ENCODE results near the gene DDX20.

The DDX20 gene

GRCh38 chr1:111751906-111752575 is 3.7 kb upstream of the DDX20 start:
- FAIRE-seq: no peak

- no peak for FAIRE-seq
Measured at GRCh38 chr1:111754984-111755330, 744 bp upstream of the DDX20 start.

GRCh38 chr1:111756124-111756513 is 418 bp downstream of the DDX20 start:
- FAIRE-seq: no peak

DNA sequence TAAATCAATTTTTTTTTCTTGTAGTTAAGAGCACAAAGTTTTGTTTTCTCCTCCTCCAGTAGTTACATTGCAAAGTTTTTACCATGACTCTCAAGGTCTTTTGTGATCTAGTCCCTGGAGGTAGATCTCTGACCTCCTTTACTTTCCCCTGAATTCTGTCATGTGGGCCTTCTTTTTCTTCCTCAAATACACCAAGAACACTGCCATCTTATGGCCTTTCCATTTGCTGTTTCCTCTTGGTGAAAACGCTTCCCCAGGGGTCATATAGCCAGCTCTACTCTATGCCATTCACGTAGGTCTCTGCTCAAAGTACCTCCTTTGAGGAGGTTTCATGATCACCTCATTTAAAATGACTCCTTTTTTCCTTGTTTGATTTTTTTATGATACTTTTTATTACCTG is 2.7 kb downstream of the DDX20 start:
- peak; percentile 15 for FAIRE-seq

- no peak for FAIRE-seq
Measured at GRCh38 chr1:111761717-111762116, 6.0 kb downstream of the DDX20 start.

DNA sequence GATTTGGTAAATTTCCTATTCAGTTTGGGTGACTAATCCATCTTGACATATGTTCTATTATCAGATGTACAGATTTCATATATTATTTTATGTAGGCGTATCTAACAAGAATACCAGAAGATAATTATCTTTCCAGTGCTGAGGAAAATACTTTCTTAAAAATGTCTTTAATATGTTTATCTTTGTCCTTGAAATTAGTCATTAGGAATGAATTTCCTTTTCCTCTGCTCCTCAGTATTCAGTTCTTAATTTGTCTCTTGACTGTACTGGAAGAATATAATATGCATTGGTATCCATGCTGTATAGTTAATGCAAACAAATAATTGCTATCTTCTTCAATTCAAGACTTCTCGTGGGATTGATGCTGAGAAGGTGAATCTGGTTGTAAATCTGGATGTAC is 6.6 kb downstream of the DDX20 start:
- FAIRE-seq: no peak

GRCh38 chr1:111768023-111768422 is 12.3 kb downstream of the DDX20 start:
- no peak for FAIRE-seq

DNA sequence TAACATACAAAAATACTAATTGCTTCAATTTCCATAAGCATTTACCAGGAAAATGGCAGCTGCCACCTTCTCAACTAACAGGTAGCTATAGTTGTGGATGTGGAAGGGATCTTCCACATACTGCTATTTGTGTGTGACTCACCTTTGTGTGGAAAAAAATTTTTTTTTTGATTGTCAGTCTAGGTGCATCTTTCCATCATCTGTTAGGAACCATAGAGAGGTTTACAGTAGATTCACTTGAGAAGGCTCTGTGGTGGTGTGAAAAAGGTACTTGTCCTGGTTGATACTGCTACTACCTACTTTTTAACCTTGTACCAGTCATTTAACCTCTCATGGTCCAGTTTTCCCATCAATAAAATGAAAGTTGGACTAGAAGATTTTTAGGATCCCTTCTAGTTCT is 12.9 kb downstream of the DDX20 start:
- peak; percentile 8 for FAIRE-seq

DNA sequence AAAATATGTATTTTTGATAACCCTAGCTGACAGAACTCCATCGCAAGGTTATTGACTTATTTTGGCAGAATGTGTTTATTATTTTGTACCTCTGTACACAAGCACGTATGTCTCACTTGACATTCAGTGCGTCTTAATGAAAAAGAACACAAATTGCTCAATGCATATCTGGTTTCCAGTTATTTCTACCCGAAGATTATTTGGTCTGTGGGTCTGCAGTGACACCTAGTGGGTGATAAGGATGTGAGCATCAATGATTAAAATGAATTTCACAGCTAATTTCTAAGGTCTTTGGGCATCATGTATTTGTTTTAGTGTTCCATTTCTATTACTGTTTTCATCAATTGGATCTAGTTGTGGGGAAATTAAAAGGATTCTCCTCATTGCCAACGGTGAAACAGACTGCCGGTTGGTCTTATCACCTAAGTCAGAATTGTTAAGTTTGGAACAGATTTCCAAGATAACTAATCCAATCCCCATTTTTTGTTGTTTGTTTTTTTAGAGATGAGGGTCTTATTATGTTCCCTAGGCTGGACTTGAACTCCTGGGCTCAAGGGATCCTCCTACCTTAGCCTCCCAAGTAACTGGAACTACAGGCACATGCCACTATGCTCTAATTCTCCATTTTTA is 13.9 kb downstream of the DDX20 start:
- peak; percentile 95 for FAIRE-seq

GRCh38 chr1:111770916-111771315 is 15.2 kb downstream of the DDX20 start:
- FAIRE-seq: no peak

- no peak for FAIRE-seq
Measured at GRCh38 chr1:111775966-111776365, 20.3 kb downstream of the DDX20 start.

DNA sequence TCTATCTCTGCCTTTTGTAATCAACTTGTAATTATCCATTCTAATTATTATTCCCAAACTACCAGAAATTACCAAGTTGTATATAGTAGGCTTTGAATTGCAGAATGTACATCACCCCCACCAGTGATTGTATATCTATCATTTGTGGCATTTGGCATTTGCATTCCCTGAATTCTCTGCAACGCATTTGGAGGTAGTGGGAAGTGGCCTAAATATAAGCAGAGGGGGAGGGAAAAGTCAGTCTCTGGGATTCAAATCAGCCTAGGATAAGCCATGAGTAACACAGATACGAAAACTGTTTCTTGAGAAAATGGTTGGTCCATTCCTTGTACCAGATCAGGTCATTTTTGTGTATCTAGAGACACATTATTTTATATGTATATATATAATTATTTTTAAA is 20.7 kb downstream of the DDX20 start:
- peak; percentile 60 for FAIRE-seq

DNA sequence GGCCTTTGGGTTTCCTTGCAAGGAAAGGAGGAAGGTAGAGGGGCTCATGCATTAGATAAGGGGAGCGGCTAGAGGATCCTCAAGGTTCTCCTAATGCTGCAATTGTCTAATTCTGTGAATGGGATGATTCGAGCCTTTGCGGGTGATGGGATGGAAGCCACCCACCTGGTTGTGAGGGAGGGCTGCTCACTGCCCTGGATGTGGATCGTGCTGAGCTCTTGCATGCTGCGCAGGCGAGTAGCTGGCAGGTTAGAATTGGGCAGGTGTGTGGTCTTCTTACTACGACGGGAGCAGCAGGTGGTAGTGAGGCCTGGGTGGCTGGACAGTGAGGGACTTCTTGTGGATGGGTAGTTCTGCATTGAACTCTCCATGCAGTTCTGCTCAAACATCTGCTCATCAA is 21.2 kb downstream of the DDX20 start:
- FAIRE-seq: no peak

- FAIRE-seq: no peak
Measured at GRCh38 chr1:111777301-111777700, 21.6 kb downstream of the DDX20 start.

DNA sequence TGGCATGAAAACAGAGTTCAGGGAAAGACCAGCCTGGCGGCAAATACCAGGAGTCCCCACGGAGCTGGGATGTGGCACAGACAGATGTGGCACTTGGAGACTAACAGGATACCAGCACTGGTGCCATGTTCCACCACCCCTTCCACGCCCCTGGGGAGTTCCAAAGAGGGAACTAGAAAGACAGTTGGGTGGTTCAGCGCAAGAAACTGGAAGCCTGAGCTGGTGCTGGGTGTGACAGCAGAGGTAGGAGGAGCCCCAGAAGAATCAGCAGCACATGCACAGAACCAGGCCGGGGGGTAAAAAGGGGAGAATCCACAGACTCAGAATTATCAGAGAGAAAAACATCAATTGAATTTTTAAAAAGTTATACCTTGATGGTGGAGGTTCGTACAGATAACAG is 22.4 kb downstream of the DDX20 start:
- peak; percentile 28 for FAIRE-seq

DNA sequence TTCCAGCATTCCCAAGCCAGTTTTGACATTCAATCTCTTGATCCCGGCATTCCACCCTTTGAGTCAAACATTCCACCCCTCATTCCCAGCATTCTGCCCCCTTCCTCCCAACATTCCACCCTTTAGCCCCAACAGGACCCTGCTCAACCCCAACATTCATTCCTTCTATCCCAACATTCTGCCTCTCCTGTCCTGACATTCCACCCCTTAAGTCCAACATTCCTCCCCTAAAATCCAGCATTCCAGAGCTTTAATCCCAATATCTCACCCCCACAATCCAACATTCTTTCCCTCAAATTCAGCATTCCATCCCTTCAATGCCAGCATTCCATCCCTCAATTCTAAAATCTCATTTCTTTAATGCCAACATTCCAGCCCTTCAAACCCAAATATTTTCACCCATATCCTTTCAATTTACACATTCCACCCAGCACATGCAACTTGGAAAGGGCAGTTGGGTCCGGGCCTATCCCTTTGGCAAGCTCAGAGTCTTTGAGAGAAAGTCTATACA is 22.9 kb downstream of the DDX20 start:
- peak; percentile 84 for FAIRE-seq

DNA sequence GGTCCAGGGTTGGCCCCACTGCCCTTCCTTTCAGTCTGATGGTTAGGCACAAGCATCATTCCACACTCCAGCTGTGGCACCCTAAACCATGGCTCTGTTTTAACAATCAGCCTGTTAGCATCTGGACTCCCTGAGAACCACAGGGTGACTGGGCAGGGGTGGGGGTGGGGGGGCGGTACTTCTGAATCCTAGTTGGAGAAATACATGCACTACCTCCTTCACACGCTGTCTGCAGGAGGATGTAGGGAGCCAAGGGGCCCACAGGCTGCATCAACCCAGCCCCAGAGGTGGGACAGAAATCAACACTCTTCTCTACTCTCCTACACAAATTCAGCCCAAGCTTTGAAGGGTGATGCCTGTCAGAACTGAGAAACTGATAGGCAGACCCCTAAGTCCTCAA is 23.8 kb downstream of the DDX20 start:
- FAIRE-seq: no peak

DNA sequence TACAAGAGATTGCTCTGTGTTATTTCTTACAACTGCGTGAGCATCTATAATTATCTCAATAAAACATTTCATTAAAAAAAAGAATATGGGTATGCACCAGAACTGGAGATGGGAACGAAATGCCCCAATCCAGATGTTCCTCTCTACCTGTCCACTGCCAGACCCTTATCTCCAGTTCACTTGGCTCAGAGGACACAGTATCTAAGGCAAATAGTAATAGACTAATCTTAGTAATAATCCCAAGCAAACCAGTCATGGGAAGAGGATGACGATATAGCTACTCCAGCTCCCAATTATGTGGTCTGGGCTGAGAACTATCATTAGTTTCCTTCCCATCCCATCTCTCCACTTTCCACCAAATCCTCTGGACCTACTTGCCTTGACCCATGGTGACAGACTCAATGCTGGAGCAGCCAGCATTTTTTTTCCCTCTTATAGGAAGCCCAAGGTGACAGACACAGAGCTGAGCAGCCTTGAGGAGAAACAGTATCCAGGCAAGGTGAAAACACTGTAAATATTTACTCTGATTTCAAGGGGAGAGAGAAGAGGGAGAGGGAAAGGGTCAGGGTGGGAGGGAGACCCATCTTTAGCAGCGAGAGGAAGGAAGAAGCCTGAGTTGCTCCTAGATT is 28.7 kb downstream of the DDX20 start:
- FAIRE-seq: no peak

GRCh38 chr1:111786669-111787207 is 31.0 kb downstream of the DDX20 start:
- FAIRE-seq: no peak

GRCh38 chr1:111789142-111789541 is 33.4 kb downstream of the DDX20 start:
- no peak for FAIRE-seq

DNA sequence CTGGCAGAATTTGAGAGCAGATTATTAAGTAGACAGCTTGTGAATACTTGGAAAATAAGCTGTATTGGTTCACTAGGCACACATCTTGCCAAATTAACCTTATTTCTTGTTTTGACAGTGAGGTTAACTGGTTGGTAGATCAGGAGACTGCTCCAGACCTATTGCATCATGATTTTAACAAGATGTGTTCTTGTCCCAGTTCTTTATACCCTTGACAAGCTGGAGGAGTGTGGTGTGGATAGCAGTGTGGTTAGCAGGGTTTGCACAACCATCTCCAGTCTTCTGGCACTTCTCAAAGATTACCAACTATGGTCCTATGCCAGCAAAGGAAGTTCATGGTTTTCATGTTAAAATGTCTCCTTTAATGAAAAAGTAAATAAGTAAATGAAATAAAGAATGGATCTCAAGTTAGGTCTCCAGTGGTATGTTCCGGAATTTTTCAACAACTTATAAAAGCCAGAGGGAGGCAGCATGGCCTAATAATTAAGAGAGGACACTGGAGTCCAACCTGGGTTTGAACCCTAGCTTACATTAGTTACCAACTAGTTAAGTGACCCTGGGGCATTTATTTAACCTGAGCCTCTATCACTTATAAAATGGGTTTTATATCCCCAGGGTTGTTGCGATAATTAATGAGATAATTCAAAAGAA is 34.1 kb downstream of the DDX20 start:
- no peak for FAIRE-seq

DNA sequence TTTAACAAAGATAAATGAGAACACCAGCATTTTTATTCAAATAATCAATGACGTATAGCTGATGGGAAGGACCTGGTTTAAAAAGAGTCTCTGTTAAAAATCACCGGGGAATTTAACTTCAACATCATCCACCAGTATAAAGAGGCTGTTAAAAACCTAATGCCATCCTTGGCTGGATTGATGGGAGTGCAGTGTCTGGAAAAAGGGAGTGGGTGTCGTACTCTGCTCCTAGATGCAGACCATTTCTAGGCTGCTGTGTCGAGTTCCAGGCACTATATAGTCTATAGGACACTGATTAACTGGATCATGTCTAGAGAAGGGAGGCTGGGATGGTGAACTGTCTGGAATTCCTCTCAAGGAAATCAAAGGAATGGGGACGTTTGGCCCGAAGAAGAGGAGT is 36.1 kb downstream of the DDX20 start:
- FAIRE-seq: no peak

- FAIRE-seq: no peak
Measured at GRCh38 chr1:111792249-111792648, 36.5 kb downstream of the DDX20 start.

- no peak for FAIRE-seq
Measured at GRCh38 chr1:111793923-111794322, 38.2 kb downstream of the DDX20 start.

All from G401.6 (cell line).